ENCODE data around the gene MUC15. TPM values are rescaled to one million over a fixed set of nuclear protein-coding genes. Genes with fewer than 3 reads are reported as not detected.

The MUC15 gene
- total RNA-seq, 1 experiment from 2014 or later = not detected

DNA sequence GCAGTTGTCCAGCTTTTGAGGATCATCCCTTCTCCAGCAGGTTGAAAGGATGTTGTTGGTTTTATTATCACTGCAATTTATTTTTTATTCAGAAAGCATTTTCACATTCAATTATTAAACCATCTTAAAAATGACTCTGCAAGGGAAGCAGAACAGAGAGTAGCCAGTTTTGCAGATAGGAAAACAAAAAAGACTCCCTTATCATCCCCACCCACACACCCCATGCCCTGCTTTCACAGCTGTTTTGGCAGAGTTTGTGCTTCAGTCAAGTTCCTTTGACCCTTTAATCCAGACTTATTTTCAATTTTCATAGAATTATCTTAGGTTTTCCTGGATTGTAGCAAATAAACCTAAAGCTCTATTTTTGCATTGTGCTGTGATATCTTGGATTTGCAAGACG is 44.4 kb downstream of the MUC15 start:
- H3K27me3 Mint-ChIP-seq (ENCODE audit: low read depth) = peaks cover 63% of the 10 kb centered on the region
- TF ChIP-seq USF2 (CRISPR knock-in tag; IDR thresholded peaks at IDR 0.05) (no peak), HMGXB4 (CRISPR knock-in tag; IDR thresholded peaks at IDR 0.05) (no peak), ESRRA (CRISPR knock-in tag; IDR thresholded peaks at IDR 0.05; ENCODE audit: borderline replicate concordance) (no peak), ZNF416 (CRISPR knock-in tag; IDR thresholded peaks at IDR 0.05) (no peak), CDX4 (CRISPR knock-in tag; IDR thresholded peaks at IDR 0.05; ENCODE audit: borderline replicate concordance) (no peak), NR3C1 (CRISPR knock-in tag; conservative IDR thresholded peaks at IDR 0.05; ENCODE audit: low read depth) (no peak), KAT7 (CRISPR knock-in tag; IDR thresholded peaks at IDR 0.05; ENCODE audit: borderline replicate concordance) (no peak), RELA (CRISPR knock-in tag; IDR thresholded peaks at IDR 0.05; ENCODE audit: borderline replicate concordance) (no peak), TEAD1 (CRISPR knock-in tag; IDR thresholded peaks at IDR 0.05) (no peak), ZBTB43 (CRISPR knock-in tag; IDR thresholded peaks at IDR 0.05) (no peak)
- TF ChIP-seq, protein P1, sequence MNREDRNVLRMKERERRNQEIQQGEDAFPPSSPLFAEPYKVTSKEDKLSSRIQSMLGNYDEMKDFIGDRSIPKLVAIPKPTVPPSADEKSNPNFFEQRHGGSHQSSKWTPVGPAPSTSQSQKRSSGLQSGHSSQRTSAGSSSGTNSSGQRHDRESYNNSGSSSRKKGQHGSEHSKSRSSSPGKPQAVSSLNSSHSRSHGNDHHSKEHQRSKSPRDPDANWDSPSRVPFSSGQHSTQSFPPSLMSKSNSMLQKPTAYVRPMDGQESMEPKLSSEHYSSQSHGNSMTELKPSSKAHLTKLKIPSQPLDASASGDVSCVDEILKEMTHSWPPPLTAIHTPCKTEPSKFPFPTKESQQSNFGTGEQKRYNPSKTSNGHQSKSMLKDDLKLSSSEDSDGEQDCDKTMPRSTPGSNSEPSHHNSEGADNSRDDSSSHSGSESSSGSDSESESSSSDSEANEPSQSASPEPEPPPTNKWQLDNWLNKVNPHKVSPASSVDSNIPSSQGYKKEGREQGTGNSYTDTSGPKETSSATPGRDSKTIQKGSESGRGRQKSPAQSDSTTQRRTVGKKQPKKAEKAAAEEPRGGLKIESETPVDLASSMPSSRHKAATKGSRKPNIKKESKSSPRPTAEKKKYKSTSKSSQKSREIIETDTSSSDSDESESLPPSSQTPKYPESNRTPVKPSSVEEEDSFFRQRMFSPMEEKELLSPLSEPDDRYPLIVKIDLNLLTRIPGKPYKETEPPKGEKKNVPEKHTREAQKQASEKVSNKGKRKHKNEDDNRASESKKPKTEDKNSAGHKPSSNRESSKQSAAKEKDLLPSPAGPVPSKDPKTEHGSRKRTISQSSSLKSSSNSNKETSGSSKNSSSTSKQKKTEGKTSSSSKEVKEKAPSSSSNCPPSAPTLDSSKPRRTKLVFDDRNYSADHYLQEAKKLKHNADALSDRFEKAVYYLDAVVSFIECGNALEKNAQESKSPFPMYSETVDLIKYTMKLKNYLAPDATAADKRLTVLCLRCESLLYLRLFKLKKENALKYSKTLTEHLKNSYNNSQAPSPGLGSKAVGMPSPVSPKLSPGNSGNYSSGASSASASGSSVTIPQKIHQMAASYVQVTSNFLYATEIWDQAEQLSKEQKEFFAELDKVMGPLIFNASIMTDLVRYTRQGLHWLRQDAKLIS (CRISPR knock-in tag; IDR thresholded peaks at IDR 0.05; ENCODE audit: borderline replicate concordance) = no peak
- TF ChIP-seq, protein P2, sequence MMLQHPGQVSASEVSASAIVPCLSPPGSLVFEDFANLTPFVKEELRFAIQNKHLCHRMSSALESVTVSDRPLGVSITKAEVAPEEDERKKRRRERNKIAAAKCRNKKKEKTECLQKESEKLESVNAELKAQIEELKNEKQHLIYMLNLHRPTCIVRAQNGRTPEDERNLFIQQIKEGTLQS (CRISPR knock-in tag; conservative IDR thresholded peaks at IDR 0.05) = no peak
- TF ChIP-seq, protein P3, sequence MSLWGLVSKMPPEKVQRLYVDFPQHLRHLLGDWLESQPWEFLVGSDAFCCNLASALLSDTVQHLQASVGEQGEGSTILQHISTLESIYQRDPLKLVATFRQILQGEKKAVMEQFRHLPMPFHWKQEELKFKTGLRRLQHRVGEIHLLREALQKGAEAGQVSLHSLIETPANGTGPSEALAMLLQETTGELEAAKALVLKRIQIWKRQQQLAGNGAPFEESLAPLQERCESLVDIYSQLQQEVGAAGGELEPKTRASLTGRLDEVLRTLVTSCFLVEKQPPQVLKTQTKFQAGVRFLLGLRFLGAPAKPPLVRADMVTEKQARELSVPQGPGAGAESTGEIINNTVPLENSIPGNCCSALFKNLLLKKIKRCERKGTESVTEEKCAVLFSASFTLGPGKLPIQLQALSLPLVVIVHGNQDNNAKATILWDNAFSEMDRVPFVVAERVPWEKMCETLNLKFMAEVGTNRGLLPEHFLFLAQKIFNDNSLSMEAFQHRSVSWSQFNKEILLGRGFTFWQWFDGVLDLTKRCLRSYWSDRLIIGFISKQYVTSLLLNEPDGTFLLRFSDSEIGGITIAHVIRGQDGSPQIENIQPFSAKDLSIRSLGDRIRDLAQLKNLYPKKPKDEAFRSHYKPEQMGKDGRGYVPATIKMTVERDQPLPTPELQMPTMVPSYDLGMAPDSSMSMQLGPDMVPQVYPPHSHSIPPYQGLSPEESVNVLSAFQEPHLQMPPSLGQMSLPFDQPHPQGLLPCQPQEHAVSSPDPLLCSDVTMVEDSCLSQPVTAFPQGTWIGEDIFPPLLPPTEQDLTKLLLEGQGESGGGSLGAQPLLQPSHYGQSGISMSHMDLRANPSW (CRISPR knock-in tag; conservative IDR thresholded peaks at IDR 0.05; ENCODE audit: low read depth) = no peak
- H3K4me1 Mint-ChIP-seq = peaks cover 9% of the 10 kb centered on the region
- POLR2A ChIA-PET = no interaction called here
- CTCF ChIA-PET = no interaction called here
- H3K9me3 Mint-ChIP-seq = no peaks in the 10 kb centered on the region
- H3K36me3 Mint-ChIP-seq = no peaks in the 10 kb centered on the region
- DNase-seq (ENCODE audit: low spot score) = no peak
- H3K4me3 Mint-ChIP-seq = no peak overlapping the region
- ATAC-seq = no peak
- H3K27ac Mint-ChIP-seq = no peak overlapping the region
